Cerebellar cortex (tissue), 1 donor: ENCODE results near the gene LRG1.

Experiments used
- DNase-seq: peaks from one replicate; pipeline ENCODE4 v3.0.0-alpha.2; 2015; ENCODE audit warnings: low spot score

LRG1 gene

DNA sequence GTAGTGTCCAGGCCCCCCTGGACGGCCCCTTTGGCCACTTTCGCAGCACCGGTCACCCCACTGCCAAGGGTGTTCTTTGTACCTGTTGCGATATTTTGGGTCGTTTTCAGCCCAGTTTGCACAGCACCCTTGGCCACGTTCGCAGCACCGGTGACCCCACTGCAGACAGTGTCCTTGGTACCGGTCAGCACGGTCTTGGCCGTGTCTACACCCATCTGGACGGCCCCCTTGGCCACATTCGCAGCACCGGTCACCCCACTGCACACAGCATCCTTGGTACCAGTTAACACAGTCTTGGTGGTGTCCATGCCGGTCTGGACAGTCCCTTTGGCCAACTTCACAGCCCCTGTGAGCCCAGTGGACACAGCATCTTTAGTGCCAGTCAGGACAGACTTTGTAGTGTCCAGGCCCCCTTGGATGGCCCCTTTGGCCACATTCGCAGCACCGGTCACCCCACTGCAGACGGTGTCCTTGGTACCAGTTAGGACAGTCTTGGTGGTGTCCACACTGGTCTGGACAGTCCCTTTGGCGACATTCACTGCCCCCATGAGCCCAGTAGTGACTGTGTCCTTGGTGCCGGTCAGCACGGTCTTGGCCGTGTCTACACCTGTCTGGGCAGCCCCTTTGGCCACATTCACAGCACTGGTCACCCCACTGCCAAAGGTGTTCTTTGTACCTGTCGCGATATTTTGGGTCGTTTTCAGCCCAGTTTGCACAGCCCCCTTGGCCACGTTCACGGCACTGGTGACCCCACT, 28.4 kb downstream of the LRG1 start:
- DNase-seq = no peak

DNA sequence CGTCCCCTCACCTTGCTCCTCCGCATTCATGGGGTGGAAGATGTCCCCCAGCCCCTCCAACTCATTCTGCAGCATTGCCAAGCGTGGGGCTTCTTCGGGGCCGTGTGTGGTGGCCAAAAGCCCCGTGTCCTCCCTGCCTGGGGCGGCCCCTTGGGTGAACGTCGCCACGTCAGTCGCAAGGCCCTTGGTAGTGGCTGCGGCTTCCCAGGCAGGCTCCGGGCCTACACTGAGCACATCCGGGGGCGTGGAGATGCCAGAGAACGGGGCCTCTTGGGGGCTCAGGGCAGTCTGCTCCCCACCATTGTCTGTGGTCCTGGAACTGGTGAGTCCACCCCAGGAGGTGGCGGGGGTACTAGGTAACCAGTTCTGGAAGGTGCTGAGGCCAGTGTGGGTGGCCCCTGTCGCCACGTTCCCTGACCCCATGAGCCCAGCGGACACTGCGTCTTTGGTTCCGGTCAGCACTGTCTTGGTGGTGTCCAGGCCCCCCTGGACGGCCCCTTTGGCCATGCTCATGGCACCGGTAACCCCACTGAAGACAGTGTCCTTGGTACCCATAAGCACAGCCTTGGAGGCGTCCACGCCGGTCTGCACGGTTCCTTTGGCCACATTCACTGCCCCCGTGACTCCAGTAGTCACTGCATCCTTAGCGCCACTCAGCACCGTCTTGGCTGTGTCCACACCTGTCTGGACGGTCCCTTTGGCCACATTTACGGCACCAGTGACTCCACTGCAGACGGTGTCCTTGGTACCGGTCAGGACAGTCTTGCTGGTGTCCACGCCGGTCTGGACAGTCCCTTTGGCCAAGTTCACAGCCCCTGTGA, 29.2 kb downstream of the LRG1 start:
- no peak for DNase-seq

DNA sequence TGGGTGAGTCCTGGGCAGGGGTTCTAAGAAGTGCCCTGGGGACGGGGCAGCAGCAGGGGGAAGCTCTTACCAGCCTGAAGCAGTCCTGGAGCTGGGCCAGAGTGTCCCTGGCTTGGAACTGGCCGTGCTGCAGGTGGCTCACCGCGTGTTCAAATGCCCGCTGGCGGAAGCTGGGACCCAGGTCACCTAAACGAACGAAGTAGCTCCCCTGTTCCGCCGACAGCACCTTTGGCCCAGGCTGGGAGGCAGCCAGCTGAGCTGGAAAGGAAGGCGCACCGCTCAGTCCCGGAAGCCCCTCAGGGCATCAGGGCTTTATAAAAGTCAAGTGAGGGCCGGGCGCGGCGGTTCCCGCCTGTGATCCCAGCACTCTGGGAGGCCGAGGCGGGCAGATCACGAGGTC, 31.1 kb downstream of the LRG1 start:
- DNase-seq = no peak

DNA sequence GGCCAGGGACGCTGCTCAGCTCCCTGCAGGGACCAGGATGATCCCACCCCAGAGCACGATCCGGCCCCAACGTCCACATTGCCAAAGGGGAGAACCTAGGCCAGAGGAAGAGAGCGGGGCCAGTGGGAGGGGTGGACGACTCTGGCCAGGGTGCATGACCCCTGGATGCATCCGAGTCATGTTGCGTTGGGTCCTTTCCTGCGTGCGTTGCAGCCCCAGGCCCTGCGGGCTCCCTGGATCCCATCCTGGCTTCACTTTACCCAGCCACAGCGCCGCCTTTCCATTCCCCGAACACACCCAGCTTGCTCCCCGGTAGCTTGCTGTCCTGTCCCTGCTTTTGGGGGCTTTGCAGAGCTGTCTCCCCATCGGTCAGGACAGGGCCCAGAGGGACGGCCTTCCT, 32.0 kb downstream of the LRG1 start:
- DNase-seq = no peak

DNA sequence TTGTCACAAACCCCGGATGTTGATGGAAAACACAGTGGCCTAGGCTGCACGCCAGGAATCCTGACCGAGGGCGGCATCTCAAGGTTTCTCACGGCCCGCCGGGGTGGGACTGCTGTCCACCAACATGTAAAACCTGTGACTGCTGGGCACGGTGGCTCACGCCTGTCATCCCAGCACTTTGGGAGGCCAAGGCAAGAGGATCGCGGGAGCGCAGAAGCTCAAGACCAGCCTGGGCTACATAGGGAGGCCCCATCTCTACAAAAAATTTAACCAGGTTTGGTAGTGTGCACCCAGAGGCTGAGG, 32.7 kb downstream of the LRG1 start:
- no peak for DNase-seq

DNA sequence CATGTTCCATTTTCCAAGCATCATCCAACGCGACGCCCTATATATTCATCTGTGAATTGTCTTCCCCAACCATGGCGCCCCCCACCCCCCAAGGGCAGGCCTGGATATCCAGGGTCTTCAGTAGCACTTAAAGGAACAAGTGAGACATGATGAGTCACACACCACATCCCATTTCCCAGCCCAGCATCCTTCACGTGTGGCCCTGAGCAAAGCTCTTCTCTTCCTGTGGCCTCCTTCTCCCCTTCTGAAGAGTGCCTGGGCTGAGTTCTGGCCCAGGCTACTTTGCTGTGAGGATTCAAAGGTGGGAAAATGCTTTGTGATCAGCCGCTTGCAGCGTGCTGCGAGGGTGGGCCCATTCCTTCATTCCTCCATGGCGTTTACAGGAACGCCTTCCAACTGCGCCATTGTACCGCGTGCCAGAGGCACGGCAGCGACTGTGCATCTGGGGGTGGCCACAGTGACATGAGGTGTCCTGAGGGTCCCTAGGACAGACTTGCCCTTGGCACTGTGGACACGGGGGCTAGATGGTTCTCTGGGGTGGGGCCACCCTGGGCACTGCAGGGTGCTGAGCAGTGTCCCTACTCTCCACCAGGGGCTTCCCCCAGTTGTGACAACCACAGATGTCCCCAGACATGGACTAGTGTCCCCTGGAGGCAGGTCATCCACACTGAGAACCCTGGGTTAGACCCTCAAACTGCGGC, 33.2 kb downstream of the LRG1 start:
- DNase-seq = no peak

DNA sequence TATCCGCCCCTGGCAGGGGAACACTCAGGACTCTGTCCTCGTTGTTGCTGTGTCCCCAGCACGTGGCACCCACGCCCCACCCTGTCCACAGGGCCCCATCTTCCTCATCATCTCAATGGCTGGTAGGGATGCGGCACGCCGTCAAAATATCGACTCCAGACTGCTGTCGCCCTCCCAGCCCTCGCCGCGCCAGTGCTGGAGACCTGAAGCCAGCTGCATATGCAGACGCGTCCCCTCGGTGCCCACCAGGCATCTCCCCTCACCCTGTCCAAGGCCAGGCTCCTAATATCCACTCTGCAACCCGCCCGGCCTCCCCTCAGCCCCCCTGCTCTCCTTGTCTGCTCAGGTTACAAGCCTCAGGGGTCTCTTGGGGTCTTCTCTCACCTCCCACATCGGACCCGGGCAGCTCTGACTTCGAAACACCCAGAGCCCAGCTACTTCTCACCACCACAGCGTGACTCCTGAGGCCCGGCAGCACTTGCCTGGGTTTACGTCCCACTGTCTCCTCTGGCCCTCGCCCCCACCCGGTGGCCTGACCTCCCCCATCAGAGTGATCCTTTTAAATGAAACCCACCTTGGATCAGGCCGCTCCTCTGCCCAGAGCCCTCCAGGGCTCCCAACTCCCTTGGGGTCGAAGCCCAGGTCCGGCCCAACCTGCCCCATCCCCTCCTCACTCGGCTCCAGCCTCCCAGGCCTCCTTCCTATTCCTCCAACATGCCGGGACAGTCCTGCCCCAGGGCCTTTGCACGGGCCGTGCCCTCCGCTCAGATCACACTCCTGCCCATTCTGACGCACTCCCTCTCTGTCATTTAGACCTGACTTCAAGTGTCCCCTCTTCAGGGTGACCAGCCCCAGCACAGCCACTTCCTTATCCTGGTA, 34.0 kb downstream of the LRG1 start:
- DNase-seq = no peak

DNA sequence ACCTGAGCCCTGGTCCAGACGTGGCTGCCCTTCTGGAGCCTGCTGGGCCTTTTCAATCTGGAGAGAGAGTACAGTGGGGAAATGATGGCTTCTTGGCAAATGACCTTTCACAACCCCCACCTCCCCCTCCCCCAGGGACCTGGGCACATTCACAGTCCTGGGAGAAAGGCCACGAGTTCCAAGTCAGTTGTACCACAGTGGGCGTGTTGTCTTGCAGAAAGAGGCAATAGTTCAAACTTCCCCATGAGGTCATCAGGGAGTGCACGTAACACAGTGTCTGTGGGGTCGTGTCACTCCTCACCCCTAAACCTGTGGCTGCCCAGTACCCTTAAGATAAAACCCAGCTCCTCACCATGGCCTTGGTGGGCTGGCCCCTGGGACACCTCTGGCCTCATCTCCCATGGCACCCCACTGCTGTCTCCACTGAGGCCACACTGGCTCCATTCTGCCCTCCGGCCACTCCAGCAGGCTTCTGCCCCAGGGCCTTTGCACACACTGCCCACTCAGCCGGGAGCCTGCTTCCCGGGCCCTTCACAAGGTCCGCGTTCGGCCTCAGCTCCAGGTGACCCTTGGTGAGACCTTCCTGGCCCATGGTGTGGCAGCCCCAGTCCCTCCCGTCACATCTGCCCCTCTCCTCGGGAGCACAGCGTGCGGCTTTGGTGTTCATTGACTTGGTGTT, 34.8 kb downstream of the LRG1 start:
- no peak for DNase-seq

DNA sequence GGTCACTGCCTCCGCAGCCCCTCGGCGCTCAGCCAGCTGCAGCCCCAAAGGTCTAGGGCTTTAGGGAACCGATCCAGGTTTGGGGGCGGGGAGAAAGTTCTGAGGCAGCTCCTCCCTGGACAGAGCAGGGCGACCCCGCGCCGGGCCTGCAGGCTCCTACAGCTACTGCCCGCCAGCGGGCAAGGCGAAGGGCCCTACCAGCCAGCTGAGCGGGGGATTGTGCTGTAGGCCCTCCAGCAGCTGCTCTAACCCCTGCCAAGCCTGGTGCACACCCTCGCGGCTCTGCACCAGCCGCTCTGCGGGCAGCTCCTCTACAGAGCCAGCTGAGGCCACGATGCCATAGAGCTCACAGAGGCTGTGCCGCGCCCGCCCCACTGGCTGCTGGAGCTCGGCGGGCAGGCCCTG, 35.5 kb downstream of the LRG1 start:
- DNase-seq = no peak

DNA sequence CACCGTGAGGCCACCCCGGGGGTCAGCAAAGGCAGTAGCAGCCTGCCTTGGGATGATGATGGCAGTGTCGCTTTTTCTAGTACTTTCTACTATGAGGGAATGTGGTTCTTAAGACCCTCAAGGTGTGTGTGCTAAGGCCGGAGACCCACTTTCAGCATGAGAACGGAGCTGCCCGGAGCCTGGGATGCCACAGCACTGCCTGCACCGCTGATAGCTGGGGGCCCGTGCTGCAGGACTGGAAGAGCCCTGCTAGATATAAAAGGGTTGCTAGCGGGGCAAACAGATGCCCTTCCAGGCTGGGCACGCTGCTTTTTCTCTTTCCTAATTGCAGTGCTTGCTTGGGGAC, 36.0 kb downstream of the LRG1 start:
- DNase-seq = no peak

DNA sequence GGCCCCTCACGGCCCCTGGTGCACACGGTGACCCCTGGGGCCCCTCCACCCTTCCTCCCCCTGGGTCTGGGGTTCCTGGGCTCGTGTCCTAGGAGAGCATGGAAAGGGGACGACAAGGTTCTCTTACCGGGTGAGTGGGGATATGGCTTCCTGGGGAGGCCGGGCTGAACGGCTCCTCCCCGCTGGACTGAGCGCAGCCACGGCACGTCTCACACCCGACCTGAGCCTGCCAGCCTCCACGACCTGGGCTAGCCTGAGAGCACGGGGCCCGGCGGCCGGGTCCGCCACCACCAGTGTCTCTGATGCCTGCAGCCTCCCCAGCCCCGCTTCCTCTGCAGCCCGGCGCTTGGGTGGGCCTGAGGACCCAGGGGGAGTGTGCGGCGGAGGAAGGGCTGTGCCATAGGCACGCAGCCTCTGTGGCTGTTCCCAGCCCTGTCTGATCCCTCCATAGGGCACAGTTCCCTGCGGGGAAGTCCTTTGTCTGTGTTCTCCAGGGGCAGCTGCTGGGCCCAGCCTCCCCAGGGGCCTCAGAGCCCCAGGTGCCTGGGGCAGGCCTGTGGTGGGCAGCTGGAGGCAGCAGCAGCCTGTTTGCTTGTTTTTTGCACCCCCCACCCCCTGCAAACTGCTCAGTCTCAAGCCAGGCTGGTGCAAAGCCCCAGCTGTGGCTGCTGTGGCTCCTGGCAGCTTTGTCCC, 36.6 kb downstream of the LRG1 start:
- no peak for DNase-seq

DNA sequence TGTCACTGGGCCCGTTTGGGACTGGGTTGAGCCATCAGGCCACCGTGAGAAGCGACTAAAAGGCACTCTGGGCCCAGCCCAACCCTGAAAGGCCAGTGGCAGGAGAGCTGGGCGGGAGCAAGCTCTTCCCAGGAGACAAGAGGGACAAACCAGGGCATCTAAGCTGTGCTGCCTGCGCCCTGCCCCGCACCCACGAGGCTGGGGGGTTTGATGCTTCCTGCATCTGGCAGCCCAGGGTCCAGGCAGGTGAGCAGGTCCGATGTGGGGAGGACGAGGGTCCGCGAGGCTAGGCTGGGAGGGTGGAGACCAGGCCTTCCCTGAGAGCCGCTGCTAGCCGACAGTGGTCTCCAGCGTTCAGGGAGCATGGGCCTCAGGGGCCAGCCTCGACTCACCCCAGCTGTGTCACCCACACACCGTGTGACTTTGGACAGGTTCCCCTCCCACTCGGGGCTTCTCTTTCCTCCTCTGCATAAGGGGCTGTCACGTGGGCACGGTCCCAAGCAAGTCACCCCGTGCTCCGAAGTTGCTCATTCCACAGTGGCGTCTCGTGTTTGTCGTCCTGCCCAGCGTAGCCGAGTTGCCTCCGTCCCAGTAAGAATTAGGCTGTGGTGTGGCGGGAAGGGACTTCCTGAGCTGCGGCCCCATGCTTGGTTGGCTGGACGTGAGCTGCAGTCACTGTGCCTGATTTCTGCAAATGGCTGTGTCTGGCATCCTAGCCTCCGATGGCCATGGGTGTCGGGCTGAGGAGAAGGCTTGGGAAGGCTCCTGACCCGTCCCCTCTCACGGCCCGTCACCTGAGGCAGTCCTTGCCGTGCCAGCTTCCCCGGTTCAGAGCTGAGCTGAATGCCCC, 37.3 kb downstream of the LRG1 start:
- no peak for DNase-seq

DNA sequence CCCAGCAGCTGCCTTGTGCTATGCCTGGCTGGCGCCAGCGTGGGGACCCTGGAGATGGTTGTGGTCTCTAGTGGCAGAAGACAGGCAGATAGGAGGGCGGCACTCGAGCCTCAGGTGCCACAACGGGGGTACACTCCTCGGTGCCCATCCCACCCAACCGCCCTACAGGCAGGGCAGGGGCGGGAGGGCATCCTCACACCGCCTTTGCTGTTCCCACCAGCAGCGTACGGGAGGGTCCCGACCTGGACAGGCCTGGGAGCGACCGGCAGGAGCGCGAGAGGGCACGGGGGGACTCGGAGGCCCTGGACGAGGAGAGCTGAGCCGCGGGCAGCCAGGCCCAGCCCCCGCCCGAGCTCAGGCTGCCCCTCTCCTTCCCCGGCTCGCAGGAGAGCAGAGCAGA, 38.1 kb downstream of the LRG1 start:
- DNase-seq = no peak

DNA sequence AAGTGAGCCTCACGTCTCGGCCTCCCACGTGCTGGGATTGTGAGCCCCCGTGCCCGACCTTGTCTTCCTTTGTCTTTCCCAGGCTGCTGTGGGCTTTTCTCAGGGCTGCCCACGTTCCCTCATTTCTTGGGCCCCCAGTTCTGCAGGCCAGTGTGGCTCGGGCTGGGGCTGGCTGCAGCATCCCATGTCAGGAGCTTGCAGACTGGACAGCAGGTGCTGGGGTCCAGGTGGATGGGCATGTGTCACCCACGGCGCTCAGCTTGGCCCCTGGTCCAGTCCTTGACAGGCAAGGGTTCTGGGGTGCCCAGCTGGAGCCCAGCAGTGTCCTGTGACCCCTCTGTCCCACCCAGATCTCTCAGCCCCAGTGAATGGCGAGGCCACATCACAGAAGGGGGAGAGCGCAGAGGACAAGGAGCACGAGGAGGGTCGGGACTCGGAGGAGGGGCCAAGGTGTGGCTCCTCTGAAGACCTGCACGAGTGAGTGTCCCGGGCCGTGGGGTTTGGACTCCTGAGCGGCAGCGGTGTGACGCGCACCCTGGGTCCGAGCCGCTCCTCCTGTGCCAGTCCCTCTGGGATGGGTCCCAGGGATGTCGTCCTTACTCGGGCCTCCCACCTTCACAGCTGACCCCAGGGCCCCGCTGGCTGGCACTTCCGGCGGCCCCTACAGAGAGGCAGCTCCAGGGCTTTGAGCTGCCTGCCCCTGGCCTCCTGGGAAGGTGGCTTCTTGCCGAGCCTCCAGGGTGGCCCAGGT, 38.8 kb downstream of the LRG1 start:
- no peak for DNase-seq

DNA sequence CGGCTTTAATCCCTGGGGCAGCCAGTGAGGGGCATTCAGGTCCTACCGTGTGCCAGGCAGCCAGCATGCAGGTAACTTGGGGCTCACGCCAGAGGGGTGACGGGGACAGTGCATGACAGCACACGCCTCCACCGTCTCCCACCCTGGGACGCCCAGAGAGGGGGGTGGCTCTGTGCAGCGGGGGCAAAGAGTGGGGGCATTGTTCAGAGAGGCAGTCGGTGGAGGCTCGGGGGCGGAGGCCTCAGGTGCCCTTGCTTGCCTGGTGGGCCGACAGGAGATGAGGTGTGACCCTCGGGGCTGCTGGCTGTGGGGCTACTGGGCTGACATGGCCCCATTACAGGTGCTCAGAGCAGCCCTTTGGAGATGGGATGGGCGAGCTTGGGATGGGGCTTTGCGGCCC, 40.0 kb downstream of the LRG1 start:
- no peak for DNase-seq

DNA sequence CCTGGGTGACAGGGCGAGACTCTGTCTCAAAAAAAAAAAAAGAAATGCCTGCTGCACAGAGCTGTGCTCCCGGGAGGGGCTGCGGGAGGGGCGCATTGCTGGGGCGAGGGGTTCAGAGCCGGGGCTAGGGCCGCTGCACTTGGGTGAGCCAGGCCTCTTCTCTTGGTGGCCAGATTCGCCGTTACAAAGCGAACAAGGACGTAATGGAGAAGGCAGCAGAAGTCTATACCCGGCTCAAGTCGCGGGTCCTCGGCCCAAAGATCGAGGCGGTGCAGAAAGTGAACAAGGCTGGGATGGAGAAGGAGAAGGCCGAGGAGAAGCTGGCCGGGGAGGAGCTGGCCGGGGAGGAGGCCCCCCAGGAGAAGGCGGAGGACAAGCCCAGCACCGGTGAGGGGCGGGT, 40.5 kb downstream of the LRG1 start:
- DNase-seq = no peak

DNA sequence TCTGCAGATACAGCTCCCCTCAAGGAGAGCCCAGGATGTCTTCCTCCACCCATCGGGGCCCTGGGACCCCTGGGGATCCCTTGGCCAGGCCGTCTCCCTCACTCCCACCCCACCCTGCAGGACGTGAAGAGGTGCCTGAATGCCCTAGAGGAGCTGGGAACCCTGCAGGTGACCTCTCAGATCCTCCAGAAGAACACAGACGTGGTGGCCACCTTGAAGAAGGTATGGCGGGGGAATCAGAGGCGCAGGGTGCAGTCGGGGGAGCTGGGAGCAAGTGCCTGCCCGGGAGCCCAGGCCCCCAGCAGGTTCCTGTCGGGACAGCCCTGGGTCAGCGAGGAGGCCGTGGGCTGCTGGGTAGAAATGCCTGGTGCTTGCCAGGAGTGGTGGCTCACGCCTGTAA, 41.1 kb downstream of the LRG1 start:
- DNase-seq = no peak

DNA sequence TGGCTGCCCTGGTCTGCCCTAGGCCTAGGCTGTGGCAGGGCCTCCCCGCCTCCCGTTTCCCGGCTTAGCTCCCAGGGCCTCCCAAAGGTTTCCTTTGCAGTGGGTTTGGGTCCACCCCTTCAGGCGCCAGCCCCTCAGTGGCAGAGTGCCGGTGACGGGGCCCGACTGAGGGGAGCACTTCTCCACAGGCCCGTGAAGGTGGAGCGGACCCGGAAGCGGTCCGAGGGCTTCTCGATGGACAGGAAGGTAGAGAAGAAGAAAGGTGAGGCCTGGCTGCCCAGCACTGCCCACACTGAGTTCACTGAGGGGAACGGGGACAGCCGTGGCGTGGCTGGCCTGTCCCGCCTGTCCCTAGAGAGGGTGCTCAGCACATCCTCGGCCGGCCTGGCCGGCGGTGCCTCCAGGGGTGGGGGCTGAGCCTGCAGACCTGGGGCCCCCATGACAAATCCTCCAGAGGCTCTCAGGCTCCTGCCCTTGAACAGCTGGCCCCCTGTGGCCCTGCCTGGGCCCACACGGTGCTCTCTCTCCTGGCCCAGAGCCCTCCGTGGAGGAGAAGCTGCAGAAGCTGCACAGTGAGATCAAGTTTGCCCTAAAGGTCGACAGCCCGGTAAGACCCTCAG, 42.0 kb downstream of the LRG1 start:
- DNase-seq = no peak

DNA sequence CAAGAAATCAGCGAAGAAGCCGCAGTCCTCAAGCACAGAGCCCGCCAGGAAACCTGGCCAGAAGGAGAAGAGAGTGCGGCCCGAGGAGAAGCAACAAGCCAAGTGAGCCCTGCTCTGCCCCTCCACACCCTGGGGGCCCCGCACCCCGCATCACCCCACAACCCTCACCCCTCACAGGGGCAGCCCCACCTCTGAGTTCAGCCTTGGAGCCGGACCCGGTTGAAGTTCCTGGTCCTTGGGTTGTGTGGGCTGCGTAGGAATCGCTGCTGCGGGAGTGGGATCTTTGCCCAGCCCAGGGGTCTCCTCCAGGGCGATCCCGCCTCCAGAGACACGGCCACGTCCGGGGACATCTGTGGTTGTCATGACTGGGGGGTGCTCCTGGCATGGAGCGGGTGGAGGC, 43.5 kb downstream of the LRG1 start:
- no peak for DNase-seq
